H1 (cell line): ENCODE data around the gene ELMO2. TPM values are rescaled to one million over a fixed set of nuclear protein-coding genes. Genes with fewer than 3 reads are reported as not detected.

Experiments
- polyA plus RNA-seq, 7 experiments: library from polyadenylated mRNA; depleted of rRNA in 3 of 7; stranded (reverse) in 5 of 7; unstranded in 2 of 7; fragments of >200 nt in 5 of 7; fragments of 200-250 nt in 2 of 7; gene quantifications; 1 replicate in 5 of 7; 2 replicates in 1 of 7; 4 replicates in 1 of 7; pipeline versions ENCODE4 v1.2.1 to v1.2.3, GENCODE V29; 2011 to 2013; ENCODE audit warnings: missing spikeins in 2 of 7, mixed read lengths in 2 of 7
- total RNA-seq: library from RNA; stranded (reverse); fragmentation: NEBNext Ultra II Directional; extraction: Animal tissue kit (Norgen Biotek cat#: 25700); gene quantifications from 2 replicates; pipeline ENCODE4 v1.2.1, GENCODE V29; 2021
- TF ChIP-seq, protein P1 (sequence below): fragments of 300-600 bp; sonication (generic); IDR thresholded peaks from 2 replicates; pipeline ENCODE4 v1.7.1; 2012; ENCODE audit warnings: low read length, moderate library complexity, mild to moderate bottlenecking, inconsistent platforms; ENCODE audit not compliant: insufficient replicate concordance
- TF ChIP-seq, protein P2 (sequence below), 3 experiments: IDR thresholded peaks; 1 replicate in 2 of 3; 2 replicates in 1 of 3; pipeline versions ENCODE4 v1.5.1 to v1.6.1; 2011; ENCODE audit warnings: low read length in 3 of 3, mild to moderate bottlenecking in 3 of 3, inconsistent platforms in 2 of 3, low read depth in 1 of 3, moderate library complexity in 1 of 3; ENCODE audit not compliant: insufficient read depth in 1 of 3; ENCODE audit errors: control extremely low read depth in 1 of 3

Gene ELMO2
- total and polyA plus RNA-seq, 2 of the 8 experiments (the other 6 are each of a cell fraction or from before 2014, with no cell fraction given) = 34.3 to 39.7 TPM

DNA sequence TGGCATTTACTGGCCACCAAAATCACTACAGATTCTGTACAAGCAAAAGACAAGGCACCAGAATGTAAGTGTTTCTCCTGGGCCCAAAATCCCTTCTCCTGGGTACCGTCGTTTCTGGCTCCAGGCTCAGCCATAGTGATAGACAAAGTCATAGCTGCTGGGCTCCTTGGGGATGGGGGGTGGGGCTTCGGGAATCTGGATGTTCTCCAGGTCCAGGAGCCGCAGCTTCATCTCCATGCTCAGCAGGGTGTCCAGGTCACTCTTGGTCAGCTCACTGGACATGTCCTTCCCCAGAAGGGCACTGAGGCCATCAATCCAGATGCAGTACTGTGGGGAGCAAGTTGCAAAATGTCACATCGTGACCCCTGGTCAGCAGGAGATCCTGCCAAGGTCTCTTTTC is 39.2 kb downstream of the ELMO2 start (continued):
- TF ChIP-seq, protein P1, sequence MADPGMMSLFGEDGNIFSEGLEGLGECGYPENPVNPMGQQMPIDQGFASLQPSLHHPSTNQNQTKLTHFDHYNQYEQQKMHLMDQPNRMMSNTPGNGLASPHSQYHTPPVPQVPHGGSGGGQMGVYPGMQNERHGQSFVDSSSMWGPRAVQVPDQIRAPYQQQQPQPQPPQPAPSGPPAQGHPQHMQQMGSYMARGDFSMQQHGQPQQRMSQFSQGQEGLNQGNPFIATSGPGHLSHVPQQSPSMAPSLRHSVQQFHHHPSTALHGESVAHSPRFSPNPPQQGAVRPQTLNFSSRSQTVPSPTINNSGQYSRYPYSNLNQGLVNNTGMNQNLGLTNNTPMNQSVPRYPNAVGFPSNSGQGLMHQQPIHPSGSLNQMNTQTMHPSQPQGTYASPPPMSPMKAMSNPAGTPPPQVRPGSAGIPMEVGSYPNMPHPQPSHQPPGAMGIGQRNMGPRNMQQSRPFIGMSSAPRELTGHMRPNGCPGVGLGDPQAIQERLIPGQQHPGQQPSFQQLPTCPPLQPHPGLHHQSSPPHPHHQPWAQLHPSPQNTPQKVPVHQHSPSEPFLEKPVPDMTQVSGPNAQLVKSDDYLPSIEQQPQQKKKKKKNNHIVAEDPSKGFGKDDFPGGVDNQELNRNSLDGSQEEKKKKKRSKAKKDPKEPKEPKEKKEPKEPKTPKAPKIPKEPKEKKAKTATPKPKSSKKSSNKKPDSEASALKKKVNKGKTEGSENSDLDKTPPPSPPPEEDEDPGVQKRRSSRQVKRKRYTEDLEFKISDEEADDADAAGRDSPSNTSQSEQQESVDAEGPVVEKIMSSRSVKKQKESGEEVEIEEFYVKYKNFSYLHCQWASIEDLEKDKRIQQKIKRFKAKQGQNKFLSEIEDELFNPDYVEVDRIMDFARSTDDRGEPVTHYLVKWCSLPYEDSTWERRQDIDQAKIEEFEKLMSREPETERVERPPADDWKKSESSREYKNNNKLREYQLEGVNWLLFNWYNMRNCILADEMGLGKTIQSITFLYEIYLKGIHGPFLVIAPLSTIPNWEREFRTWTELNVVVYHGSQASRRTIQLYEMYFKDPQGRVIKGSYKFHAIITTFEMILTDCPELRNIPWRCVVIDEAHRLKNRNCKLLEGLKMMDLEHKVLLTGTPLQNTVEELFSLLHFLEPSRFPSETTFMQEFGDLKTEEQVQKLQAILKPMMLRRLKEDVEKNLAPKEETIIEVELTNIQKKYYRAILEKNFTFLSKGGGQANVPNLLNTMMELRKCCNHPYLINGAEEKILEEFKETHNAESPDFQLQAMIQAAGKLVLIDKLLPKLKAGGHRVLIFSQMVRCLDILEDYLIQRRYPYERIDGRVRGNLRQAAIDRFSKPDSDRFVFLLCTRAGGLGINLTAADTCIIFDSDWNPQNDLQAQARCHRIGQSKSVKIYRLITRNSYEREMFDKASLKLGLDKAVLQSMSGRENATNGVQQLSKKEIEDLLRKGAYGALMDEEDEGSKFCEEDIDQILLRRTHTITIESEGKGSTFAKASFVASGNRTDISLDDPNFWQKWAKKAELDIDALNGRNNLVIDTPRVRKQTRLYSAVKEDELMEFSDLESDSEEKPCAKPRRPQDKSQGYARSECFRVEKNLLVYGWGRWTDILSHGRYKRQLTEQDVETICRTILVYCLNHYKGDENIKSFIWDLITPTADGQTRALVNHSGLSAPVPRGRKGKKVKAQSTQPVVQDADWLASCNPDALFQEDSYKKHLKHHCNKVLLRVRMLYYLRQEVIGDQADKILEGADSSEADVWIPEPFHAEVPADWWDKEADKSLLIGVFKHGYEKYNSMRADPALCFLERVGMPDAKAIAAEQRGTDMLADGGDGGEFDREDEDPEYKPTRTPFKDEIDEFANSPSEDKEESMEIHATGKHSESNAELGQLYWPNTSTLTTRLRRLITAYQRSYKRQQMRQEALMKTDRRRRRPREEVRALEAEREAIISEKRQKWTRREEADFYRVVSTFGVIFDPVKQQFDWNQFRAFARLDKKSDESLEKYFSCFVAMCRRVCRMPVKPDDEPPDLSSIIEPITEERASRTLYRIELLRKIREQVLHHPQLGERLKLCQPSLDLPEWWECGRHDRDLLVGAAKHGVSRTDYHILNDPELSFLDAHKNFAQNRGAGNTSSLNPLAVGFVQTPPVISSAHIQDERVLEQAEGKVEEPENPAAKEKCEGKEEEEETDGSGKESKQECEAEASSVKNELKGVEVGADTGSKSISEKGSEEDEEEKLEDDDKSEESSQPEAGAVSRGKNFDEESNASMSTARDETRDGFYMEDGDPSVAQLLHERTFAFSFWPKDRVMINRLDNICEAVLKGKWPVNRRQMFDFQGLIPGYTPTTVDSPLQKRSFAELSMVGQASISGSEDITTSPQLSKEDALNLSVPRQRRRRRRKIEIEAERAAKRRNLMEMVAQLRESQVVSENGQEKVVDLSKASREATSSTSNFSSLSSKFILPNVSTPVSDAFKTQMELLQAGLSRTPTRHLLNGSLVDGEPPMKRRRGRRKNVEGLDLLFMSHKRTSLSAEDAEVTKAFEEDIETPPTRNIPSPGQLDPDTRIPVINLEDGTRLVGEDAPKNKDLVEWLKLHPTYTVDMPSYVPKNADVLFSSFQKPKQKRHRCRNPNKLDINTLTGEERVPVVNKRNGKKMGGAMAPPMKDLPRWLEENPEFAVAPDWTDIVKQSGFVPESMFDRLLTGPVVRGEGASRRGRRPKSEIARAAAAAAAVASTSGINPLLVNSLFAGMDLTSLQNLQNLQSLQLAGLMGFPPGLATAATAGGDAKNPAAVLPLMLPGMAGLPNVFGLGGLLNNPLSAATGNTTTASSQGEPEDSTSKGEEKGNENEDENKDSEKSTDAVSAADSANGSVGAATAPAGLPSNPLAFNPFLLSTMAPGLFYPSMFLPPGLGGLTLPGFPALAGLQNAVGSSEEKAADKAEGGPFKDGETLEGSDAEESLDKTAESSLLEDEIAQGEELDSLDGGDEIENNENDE = no peak
- TF ChIP-seq, protein P2, sequence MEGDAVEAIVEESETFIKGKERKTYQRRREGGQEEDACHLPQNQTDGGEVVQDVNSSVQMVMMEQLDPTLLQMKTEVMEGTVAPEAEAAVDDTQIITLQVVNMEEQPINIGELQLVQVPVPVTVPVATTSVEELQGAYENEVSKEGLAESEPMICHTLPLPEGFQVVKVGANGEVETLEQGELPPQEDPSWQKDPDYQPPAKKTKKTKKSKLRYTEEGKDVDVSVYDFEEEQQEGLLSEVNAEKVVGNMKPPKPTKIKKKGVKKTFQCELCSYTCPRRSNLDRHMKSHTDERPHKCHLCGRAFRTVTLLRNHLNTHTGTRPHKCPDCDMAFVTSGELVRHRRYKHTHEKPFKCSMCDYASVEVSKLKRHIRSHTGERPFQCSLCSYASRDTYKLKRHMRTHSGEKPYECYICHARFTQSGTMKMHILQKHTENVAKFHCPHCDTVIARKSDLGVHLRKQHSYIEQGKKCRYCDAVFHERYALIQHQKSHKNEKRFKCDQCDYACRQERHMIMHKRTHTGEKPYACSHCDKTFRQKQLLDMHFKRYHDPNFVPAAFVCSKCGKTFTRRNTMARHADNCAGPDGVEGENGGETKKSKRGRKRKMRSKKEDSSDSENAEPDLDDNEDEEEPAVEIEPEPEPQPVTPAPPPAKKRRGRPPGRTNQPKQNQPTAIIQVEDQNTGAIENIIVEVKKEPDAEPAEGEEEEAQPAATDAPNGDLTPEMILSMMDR (IDR thresholded peaks at IDR 0.05; ENCODE audit: control extremely low read depth in 1 of 3, insufficient read depth in 1 of 3, low read depth in 1 of 3, low read length in 3 of 3) = no peak
